Loucy (cell line): ENCODE data around the gene SHC1.

Experiments used
- EZH2phosphoT487 ChIP-seq: fragments of 200-600 bp; IDR thresholded peaks from 2 replicates; pipeline ENCODE4 v1.6.1; 2018; ENCODE audit warnings: antibody characterized with exemption, mild to moderate bottlenecking, moderate library complexity, borderline replicate concordance
- TF ChIP-seq, protein P1 (sequence below): fragments of 200-600 bp; sonication (generic); conservative IDR thresholded peaks from 2 replicates; pipeline ENCODE4 v1.5.1; 2014; ENCODE audit warnings: mild to moderate bottlenecking, antibody characterized with exemption, low read length

DNA sequence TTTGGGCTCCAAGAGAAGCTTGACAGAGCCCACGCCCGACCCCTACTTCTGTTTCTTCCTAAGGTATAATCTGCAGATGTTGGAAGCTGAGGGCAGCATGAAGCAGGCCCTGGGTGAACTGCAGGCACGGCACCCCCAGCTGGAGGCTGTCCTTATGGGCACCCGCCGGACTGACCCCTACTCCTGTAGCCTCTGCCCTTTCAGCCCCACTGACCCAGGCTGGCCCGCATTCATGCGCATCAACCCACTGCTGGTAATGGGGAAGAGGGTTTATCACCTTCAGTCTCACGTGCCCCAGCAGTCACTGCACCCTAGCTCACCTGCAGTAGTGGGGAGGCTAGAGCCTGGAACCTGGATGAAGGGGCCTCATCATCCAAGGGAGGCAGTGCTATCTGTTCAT lies 19.7 kb upstream of the SHC1 start:
- TF ChIP-seq, protein P1, sequence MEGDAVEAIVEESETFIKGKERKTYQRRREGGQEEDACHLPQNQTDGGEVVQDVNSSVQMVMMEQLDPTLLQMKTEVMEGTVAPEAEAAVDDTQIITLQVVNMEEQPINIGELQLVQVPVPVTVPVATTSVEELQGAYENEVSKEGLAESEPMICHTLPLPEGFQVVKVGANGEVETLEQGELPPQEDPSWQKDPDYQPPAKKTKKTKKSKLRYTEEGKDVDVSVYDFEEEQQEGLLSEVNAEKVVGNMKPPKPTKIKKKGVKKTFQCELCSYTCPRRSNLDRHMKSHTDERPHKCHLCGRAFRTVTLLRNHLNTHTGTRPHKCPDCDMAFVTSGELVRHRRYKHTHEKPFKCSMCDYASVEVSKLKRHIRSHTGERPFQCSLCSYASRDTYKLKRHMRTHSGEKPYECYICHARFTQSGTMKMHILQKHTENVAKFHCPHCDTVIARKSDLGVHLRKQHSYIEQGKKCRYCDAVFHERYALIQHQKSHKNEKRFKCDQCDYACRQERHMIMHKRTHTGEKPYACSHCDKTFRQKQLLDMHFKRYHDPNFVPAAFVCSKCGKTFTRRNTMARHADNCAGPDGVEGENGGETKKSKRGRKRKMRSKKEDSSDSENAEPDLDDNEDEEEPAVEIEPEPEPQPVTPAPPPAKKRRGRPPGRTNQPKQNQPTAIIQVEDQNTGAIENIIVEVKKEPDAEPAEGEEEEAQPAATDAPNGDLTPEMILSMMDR: no peak
- no peak for TF ChIP-seq EZH2phosphoT487
